ENCODE data around the gene FIGNL1.

GRCh38 chr7:50469181-50469580, 19.0 kb upstream of the FIGNL1 start:
- TF ChIP-seq CHD2 (IDR thresholded peaks at IDR 0.05; ENCODE audit: borderline replicate concordance, low read depth, low read length) (no peak), POLR2A (IDR thresholded peaks at IDR 0.05; ENCODE audit: low read depth, low read length) (no peak), EP300 (IDR thresholded peaks at IDR 0.05; ENCODE audit: borderline replicate concordance in 1 of 2, control insufficient read depth in 1 of 2, low read depth in 2 of 2, low read length in 2 of 2) (no peak)
